Esophagus squamous epithelium (tissue), 4 donors: ENCODE measurements around the gene ATXN1.

Source experiments
- POLR2A ChIP-seq, 4 donors: fragments of 450-650 bp; IDR thresholded peaks; one replicate each; pipeline ENCODE4 v1.6.1; 2017; ENCODE audit warnings: antibody characterized with exemption in 4 of 4, mild to moderate bottlenecking in 4 of 4, moderate library complexity in 3 of 4
- TF ChIP-seq, protein P1 (sequence below), 6 experiments: fragments of 450-650 bp in 4 of 6; fragments of 200-600 bp in 2 of 6; sonication (generic) in 2 of 6; IDR thresholded peaks; one replicate each; pipeline ENCODE4 v1.5.1; 2016 to 2019; ENCODE audit warnings: antibody characterized with exemption in 6 of 6, mild to moderate bottlenecking in 4 of 6, moderate library complexity in 4 of 6

DNA sequence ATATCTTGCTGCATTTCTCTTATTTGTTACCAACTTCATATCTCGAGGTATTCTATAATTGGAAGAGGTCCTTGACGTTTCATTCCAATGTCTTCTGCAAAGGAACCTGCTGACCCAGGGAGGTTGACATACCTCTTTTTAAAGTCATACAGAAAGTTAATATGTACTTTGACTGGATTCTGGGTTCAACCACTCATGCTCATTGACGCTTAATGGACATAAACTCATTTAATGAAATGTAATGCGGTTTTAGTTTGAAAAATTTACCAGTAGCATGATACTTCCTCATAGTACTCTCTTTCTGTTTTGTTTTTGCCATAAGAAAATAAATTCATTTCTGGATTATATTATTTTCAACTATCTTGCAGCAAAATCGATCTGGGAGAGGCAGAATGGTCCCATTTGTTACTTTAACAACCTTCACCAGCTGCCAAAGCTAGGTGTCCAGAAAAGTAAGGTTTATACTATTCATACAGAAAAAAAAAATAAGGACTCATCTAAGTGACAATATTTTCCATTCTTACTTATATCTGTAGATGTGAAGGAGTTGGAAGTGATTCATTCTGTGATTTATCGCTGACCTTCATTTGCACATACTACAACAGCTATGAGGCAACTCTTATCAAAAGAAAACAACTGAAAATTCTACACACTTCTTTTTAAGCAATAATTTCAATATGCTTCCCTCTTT, 101.6 kb downstream of the ATXN1 start:
- TF ChIP-seq, protein P1, sequence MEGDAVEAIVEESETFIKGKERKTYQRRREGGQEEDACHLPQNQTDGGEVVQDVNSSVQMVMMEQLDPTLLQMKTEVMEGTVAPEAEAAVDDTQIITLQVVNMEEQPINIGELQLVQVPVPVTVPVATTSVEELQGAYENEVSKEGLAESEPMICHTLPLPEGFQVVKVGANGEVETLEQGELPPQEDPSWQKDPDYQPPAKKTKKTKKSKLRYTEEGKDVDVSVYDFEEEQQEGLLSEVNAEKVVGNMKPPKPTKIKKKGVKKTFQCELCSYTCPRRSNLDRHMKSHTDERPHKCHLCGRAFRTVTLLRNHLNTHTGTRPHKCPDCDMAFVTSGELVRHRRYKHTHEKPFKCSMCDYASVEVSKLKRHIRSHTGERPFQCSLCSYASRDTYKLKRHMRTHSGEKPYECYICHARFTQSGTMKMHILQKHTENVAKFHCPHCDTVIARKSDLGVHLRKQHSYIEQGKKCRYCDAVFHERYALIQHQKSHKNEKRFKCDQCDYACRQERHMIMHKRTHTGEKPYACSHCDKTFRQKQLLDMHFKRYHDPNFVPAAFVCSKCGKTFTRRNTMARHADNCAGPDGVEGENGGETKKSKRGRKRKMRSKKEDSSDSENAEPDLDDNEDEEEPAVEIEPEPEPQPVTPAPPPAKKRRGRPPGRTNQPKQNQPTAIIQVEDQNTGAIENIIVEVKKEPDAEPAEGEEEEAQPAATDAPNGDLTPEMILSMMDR (IDR thresholded peaks at IDR 0.05), result no peak
- no peak for TF ChIP-seq POLR2A (IDR thresholded peaks at IDR 0.05)
